CD4-positive, alpha-beta T cell treated with Interleukin-4 for 1 hour (primary cell): ENCODE results near the gene PEX5L.

ENCODE experiments used
- DNase-seq, 2 donors: peaks; one replicate each; pipeline ENCODE4 v3.0.0-alpha.2; 2020 to 2022

Gene PEX5L

DNA sequence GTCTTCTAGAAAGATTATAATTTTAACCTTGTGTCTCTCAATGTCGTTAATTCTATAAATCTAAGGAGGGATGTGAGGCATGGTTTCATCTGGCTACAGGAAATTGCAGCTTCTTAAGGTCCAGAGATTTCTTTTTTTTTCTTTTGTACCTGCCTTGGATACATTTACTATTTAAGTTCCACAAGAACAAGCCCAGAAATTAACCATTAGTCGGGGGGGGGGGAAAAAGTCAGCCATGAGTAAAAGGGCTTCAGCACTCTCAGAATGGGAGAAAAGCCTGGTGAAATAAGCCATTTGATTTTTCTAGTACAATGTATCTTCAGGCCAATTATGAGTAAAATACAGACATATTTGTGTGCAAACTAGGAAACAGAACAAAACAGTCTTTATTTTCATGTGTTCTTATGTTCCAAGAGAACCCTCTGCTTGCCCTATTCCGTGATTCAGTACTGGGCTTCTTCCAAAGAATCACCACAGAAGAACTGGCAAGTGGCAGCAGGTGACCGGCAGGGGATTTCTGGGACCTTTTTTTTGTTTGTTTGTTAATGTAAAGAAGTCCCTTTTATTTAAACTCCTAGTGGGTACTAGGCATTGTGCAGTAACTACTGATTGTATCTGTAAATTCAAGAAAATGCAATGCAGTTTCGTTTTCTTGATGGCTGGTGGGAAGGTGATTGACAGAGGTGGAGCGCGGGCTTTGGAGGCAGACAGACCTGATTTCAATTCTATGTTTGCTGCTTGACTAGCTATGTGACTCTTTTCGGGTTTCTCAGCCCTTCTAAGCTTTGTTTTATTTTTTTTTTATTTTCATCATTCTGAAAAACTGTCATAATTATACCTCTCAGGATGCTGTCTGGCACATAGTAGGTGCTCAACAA is 82.5 kb downstream of the PEX5L start:
- no peak for DNase-seq

DNA sequence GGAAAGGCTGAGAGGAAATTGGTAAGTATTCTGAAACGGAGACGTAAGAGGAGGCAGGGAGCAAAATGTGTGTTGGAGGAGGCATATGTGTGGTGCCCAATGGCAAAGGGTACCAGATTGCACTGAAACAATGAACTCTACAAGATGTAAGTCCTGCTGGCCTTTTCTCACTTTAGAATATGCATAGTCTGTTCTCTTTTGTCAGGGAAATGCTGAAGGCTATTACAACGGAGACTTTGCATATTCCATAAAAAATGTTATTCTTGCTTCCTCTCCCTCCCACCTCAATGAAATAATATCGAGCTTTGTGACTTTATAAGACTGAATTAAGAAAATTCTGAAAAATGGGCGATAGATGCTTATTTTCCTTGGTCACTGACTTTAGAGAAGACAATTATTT is 85.9 kb downstream of the PEX5L start:
- DNase-seq: no peak

- DNase-seq: no peak
Measured at GRCh38 chr3:179949869-179950268, 86.9 kb downstream of the PEX5L start.

DNA sequence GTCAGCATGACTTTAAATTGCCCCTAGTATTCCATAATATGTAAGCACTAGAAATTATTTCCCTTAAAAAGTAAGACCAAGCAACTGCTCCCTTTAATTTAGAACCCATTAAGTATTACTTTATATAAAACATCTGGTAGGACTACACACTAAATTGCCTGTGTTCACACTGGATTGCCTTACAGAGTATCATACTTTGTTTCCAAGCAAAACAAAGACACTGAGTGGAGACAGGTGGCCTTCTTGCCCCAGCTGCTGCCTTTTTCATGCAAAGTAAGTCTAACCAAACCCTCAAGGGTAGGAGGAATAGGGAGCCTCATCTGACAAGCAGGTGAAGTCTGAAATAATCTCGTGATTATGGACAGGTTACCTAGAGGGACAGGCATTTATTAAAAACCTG is 87.3 kb downstream of the PEX5L start:
- no peak for DNase-seq

DNA sequence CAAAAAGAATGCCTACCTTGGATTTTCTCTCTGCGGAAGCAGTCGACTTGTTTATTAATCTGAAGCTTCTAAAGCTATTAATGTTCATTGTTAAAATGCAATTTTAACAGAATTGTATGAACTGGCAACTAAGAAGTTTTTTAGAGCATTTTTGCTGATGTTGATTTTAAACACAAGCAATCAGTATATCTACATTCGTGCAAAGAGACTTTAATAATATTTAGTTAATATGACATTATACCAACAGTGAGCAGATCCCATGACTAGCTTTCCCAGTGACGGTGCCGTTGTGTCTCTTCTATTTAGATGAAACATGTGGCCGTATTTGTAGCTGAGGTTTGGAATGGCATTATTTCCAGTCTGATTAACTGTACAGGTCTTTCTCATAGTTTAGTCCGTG is 88.0 kb downstream of the PEX5L start:
- no peak for DNase-seq

DNA sequence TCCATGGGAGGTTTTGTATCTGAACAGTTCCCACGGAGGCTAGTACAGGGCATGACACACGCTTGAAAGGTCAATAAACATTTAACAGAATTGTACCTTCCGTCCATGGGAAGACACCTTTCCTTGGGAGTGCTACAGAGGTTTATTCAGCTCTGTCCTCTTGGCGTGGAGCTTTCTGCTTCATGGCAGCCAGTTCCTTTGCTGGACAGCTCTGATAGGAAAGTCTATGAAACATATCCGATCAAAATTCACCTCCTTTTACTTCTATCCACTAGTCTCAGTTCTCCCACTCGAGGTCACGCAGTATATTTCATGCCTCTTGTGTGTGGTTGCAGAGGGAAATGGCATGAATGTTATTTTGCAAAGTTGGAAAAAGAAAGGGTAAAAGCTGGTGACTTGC is 91.2 kb downstream of the PEX5L start:
- DNase-seq: no peak

- no peak for DNase-seq
Measured at GRCh38 chr3:179943117-179943880, 93.4 kb downstream of the PEX5L start.

GRCh38 chr3:179942553-179943075 is 94.1 kb downstream of the PEX5L start:
- DNase-seq: no peak

DNA sequence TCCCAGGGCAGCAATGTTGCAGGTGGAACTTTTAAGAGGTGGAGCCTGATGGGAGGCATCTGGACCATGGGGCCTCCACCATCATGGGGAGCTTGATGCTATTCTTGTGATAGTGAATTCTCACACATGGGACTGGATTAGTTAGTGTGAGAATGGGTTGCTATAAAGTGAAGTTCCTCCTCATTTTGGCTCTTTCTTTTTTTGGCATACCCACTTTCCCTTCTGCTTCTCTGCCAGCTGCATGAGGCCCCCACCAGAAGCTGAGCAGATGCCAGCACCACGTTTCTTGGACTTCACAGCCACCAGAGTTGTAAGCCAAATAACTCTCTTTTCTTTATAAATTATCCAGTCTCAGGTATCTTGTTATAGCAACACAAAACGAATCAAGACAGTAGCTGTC is 101.0 kb downstream of the PEX5L start:
- no peak for DNase-seq

- DNase-seq: no peak
Measured at GRCh38 chr3:179933914-179934313, 102.8 kb downstream of the PEX5L start.

DNA sequence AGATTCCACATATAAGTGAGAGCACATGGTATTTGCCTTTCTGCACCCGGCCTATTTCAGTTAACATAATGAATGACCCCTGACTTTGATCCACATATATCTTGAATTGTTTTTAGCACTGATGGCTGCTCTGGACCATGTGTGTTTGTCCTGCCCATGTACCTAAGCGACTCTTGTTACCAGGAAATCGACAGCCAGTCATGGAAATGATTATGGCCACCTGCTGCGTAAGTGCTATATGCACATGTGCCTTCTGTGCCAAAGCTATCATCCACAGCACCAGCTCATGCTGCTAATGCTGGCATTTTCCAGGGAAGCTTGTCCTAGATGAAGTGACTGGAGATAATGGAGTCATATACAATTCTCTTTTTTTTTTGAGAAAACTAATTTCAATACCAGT is 103.7 kb downstream of the PEX5L start:
- DNase-seq: no peak

DNA sequence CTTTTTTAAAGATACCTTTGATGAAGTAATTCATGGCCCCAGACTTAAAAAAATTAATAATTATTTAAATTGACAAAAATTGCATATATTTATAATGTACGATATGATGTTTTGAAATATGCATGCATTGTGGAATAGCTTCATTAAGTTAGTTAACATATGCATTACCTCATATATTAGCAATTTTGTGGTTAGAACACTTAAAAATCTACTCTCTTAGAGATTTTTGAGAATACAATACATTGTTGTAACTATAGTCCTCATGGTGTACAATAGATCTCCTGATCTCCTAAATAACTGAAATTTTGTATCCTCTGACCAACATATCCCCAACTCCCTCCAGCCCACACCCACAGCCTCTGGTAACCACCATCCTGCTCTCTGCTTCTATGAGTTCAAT is 104.1 kb downstream of the PEX5L start:
- DNase-seq: no peak

- peak; percentile 12 to 40 for DNase-seq
Measured at GRCh38 chr3:179929091-179929529, 107.6 kb downstream of the PEX5L start.

GRCh38 chr3:179927191-179927590 is 109.5 kb downstream of the PEX5L start:
- DNase-seq: no peak

DNA sequence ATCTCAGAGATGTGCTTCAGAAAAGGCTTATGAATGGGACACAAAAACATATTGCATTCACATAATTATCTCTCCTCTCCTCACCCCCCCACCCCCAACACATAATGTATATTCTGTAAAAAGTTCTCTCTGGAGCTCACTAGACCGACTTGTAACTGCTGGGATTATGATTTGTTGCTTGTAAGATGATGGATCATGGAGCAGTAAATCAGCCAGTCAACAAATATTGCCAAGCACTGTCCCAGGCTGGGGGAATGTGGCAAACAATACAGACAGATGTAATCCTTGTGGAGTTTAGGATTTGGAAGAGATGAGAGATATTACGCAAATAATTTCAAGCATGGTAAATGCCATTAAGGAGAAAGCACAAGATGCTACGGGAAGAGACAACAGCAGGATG is 114.8 kb downstream of the PEX5L start:
- no peak for DNase-seq

DNA sequence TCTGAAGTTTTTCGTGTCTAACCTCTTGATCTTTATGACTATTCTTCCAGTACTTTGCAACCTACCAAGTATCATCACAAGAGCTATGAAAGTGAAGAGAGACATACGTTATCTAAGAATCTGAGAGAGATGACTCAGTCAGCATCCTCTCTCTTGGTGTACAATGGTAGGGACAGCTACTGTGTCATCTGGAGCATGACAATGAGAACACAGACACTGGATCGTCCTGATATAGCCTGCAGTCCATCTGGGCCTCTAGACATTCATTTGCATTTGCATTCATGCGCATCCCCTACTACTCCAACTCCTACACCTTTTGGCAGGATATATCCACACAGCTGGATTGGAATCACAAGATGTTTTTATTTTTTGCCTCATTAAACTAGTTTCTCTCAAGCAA is 115.2 kb downstream of the PEX5L start:
- DNase-seq: no peak

DNA sequence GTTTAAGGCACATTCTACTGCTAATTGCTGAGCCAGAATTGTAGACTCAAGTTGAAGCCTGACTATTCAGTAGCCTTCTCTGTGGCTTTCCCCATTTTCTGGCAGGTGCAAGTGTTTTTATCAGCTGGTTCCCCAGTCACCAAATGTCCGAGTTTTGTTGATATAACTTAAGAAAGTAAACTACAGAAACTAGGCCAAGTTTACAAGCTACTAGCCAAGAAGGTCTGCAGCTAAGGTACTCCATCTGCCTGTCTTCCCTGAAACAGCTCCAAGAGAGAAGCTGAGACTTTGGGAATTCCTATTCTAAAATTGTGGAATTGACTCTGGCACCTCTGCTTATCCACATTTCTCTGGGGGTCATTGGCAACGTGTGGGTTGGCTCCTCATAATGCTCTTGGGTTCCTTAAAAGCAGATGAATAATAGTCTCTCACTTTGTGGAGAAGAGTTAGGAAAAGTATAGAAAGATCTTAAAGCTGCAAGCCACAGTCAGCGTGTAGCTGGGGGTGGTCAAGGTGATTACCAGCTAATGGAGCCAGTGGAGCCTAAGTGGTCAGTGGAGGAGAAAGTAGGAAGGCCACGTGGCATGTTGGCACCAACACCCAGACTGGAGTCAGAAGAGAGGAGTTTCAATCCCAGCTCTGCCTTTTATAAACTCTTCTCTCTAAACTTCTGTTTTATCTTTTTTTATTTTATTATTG is 128.8 kb downstream of the PEX5L start:
- DNase-seq: no peak

DNA sequence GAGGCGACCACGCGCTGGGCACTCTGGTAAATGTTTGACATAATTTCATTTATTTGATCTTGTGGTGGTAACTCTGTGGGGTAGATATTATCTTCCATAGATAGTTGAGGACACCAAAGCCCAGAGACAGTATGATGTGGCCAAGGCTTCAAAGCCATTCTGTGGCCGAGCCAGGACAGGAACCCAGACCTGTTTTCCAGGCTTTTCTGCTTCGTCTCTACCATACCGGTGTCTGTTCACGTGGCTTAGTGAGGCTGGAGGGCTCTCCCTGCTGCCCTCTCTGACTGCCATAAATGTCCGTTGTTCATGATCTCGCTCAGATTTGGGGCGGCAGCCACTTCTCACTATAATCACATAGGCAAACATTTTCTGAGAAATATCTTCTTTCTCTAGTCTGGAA is 134.7 kb downstream of the PEX5L start:
- no peak for DNase-seq

- DNase-seq: peak; percentile 11 to 25
Measured at GRCh38 chr3:179898024-179898423, 138.7 kb downstream of the PEX5L start.

GRCh38 chr3:179897231-179897630 is 139.5 kb downstream of the PEX5L start:
- DNase-seq: no peak

DNA sequence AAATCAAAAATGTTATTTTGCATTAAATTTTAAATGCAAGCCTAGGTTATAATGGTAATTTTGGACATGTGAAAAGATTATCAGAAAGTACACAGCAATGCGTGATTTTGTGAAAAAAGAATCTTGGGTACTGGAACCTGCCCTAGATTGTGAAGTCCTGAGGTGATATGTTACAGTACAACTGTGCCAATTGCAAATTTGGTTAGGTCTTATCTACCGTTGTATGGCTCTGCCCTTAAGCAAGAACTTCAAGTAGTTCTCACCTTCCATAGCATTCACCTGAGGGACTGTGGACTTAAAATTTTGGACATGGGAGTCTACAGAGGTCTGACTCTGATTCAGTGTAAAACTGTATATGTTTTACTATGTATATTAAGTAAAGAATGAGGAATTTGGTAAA is 140.2 kb downstream of the PEX5L start:
- DNase-seq: no peak

DNA sequence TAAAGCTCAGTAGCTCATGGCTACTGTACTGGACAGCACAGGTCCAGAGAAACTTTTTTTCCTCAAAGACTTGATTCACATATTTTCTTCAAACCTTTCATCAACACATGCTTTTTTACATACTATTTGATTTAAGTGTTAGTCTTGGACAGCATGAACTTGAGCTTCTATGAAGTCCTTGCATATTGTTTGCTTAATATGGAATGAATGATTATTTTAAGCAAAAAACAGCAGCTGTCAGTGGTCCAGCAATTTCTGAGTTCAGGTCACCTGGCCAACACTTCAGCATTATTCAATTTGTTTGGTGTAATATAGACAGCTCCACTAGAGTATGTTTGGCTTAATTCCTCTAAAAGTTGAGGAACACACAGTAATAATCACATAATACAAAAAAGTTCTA is 141.4 kb downstream of the PEX5L start:
- no peak for DNase-seq

DNA sequence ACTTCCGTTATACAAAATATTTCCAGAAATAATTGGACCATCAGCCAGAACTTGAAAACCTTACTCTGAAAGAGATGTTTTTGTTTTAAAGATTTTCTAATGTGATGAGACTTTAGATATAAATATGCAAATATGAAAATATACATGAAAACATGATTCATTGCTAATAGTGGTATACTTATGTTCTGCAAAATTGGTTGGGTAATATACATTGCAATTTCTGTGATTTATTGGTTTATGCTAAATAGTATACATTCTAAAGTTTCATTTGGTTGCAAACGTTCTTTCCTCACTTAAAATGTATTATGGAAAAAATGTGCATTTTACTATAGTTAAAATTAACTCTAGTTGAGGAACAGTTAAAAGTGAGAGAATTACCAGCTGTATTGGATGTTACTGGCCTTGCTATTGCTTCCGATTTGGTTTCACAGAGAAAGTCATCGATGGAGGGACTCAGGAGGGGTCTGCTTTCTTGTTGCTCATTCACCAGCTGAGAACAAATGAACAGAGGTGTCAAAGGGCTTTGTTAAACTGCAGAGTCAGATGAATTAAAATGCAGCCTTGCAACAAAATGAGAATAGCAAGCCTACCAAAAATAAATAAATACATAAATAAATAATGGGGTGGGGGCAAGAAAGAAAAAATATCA is 149.3 kb downstream of the PEX5L start:
- DNase-seq: no peak
